ENCODE results near the gene COPB2.

DNA sequence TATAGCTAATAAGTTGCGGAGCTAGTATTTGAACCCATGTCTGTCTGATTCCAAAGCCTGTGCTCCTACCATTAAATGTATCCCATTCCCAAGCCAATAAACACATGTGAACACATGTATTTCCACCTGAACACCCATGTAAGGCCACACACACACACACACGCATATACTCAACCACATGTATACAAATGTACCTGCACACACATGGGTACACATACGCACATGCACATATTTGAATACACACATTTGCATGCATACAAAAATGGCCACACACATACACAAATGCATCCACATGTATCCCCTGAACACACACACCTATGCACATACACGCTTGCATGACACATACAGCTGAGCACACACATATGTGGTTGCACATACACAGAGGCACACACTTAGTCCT, 51.0 kb downstream of the COPB2 start:
- TF ChIP-seq POLR2AphosphoS5 (IDR thresholded peaks at IDR 0.05; ENCODE audit: low read depth, low read length), result no peak
- no peak for TF ChIP-seq POLR2A (IDR thresholded peaks at IDR 0.05; ENCODE audit: low read depth, low read length)
- no peak for TF ChIP-seq TAF1 (IDR thresholded peaks at IDR 0.05; ENCODE audit: low read depth, low read length)
